ENCODE data around the gene LRRC7.

Gene LRRC7

DNA sequence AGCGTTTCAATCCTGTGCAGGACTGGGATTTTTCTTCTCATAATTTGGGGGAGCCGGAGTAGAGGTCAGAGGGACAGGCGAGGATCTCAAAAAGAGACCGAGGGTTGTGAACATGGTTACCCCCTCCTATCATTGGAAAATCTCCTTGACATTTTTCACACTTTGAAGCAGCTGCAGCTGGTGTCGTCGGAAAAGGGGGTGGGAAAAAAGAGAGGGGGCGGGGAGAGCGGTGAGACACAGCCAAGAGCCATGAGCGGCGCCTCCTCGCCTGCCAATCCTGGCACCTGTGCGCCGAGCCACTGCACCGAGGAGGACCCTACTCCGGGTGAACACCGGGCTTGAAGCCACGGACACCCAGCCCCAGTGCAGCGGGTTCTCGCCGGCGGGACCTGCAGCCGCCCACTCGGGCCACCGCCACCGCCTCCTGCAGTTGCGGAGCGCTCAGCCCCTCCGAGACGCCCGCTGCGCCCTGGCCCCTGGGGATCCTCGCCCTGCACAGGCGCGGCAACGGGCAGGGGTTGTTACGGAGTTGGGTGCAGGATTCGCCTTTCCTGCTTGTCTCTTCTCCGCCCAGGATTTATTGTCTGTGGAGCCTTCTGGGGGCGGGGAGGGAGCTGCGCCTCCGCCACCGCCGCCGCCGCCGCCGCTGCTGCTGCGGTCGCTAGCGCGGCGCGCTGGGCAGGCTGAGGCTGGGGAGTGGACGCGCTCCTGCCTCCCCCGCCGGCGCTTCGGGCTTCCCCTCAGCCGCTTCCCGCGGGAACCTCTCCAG is at the start of gene LRRC7:
Gene LRRC7 (plus strand): TSS at position 271 of the 769 bp plus-strand sequence. CDS start 718 bp downstream, outside the sequence.
- Histone ChIP-seq H3K9me3 (ENCODE audit: severe bottlenecking) (peaks cover 2% of the 10 kb centered on the region), H3K27ac (no peak within 1 kb of the TSS), H3K27me3 (ENCODE audit: insufficient read depth, low read depth, severe bottlenecking) (no peaks in the 10 kb centered on the region), H3K4me3 (ENCODE audit: low read depth, low read length) (peak within 1 kb of the TSS; percentile 82), H3K36me3 (no peaks in the 10 kb centered on the region)
- peak; percentile 39 for DNase-seq
- TF ChIP-seq, protein P1, sequence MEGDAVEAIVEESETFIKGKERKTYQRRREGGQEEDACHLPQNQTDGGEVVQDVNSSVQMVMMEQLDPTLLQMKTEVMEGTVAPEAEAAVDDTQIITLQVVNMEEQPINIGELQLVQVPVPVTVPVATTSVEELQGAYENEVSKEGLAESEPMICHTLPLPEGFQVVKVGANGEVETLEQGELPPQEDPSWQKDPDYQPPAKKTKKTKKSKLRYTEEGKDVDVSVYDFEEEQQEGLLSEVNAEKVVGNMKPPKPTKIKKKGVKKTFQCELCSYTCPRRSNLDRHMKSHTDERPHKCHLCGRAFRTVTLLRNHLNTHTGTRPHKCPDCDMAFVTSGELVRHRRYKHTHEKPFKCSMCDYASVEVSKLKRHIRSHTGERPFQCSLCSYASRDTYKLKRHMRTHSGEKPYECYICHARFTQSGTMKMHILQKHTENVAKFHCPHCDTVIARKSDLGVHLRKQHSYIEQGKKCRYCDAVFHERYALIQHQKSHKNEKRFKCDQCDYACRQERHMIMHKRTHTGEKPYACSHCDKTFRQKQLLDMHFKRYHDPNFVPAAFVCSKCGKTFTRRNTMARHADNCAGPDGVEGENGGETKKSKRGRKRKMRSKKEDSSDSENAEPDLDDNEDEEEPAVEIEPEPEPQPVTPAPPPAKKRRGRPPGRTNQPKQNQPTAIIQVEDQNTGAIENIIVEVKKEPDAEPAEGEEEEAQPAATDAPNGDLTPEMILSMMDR (IDR thresholded peaks at IDR 0.05; ENCODE audit: low read depth, low read length), result no peak

- Histone ChIP-seq H3K27ac (no peak overlapping the region), H3K4me3 (ENCODE audit: low read depth, low read length) (no peak overlapping the region), H3K9me3 (ENCODE audit: severe bottlenecking) (no peaks in the 10 kb centered on the region), H3K27me3 (ENCODE audit: insufficient read depth, low read depth, severe bottlenecking) (no peaks in the 10 kb centered on the region), H3K36me3 (no peaks in the 10 kb centered on the region)
- TF ChIP-seq, protein P1 (IDR thresholded peaks at IDR 0.05; ENCODE audit: low read depth, low read length), result no peak
- DNase-seq, result no peak
Observed at GRCh38 chr1:69519006-69519405, 48.7 kb upstream of the LRRC7 start.

- Histone ChIP-seq H3K27me3 (ENCODE audit: insufficient read depth, low read depth, severe bottlenecking) (no peaks in the 10 kb centered on the region), H3K9me3 (ENCODE audit: severe bottlenecking) (no peaks in the 10 kb centered on the region), H3K4me3 (ENCODE audit: low read depth, low read length) (no peak overlapping the region), H3K27ac (no peak overlapping the region), H3K36me3 (no peaks in the 10 kb centered on the region)
- DNase-seq, result no peak
- TF ChIP-seq, protein P1 (IDR thresholded peaks at IDR 0.05; ENCODE audit: low read depth, low read length), result no peak
Observed at GRCh38 chr1:69520326-69520725, 47.4 kb upstream of the LRRC7 start.

GRCh38 chr1:69523032-69523431 is 44.7 kb upstream of the LRRC7 start:
- H3K27ac ChIP-seq, result no peak overlapping the region
- no peaks in the 10 kb centered on the region for H3K27me3 ChIP-seq (ENCODE audit: insufficient read depth, low read depth, severe bottlenecking)
- H3K4me3 ChIP-seq (ENCODE audit: low read depth, low read length), result no peak overlapping the region
- DNase-seq, result no peak
- H3K36me3 ChIP-seq, result no peaks in the 10 kb centered on the region
- TF ChIP-seq, protein P1 (IDR thresholded peaks at IDR 0.05; ENCODE audit: low read depth, low read length), result no peak
- H3K9me3 ChIP-seq (ENCODE audit: severe bottlenecking), result no peaks in the 10 kb centered on the region

DNA sequence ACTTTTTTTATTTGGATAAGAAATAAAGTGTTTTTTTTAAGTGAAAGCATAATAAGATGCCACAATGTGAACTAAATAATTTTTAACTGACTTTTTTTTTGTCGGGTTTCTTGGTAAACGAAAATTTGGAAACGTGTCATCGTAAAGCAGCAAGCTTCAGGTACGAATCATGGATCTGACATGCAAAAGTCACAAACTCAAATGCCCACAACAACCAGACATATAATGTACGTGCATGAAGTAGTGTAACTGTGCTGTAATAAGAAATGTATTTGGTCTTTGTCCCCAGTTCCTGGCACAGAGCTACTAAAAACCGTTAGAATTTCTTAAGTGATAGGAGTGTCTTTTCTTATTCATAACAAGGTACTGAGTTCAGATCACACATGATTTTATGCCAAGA is 44.3 kb upstream of the LRRC7 start:
- Histone ChIP-seq H3K4me3 (ENCODE audit: low read depth, low read length) (no peak overlapping the region), H3K9me3 (ENCODE audit: severe bottlenecking) (no peaks in the 10 kb centered on the region), H3K27me3 (ENCODE audit: insufficient read depth, low read depth, severe bottlenecking) (no peaks in the 10 kb centered on the region), H3K36me3 (no peaks in the 10 kb centered on the region), H3K27ac (no peak overlapping the region)
- TF ChIP-seq, protein P1 (IDR thresholded peaks at IDR 0.05; ENCODE audit: low read depth, low read length), result no peak
- DNase-seq, result no peak

GRCh38 chr1:69524015-69524414 is 43.7 kb upstream of the LRRC7 start:
- no peaks in the 10 kb centered on the region for H3K27me3 ChIP-seq (ENCODE audit: insufficient read depth, low read depth, severe bottlenecking)
- TF ChIP-seq, protein P1 (IDR thresholded peaks at IDR 0.05; ENCODE audit: low read depth, low read length), result no peak
- DNase-seq, result no peak
- no peak overlapping the region for H3K4me3 ChIP-seq (ENCODE audit: low read depth, low read length)
- no peak overlapping the region for H3K27ac ChIP-seq
- no peaks in the 10 kb centered on the region for H3K36me3 ChIP-seq
- H3K9me3 ChIP-seq (ENCODE audit: severe bottlenecking), result no peaks in the 10 kb centered on the region
